Stimulated activated CD8-positive, alpha-beta memory T cell treated with anti-CD3 and anti-CD28 coated beads, Interleukin-15, amount 100 ng/mL, for 24 hours (primary cell): ENCODE data around the gene TULP4.
"Not testable (repeated sequence)": the region's sequence is repeated elsewhere in the genome, so short reads cannot be mapped to it uniquely, and the experiment has no call there.

Source experiments
- DNase-seq: peaks from one replicate; pipeline ENCODE4 v3.0.0-alpha.2; 2020; ENCODE audit warnings: low read depth

The TULP4 gene

DNA sequence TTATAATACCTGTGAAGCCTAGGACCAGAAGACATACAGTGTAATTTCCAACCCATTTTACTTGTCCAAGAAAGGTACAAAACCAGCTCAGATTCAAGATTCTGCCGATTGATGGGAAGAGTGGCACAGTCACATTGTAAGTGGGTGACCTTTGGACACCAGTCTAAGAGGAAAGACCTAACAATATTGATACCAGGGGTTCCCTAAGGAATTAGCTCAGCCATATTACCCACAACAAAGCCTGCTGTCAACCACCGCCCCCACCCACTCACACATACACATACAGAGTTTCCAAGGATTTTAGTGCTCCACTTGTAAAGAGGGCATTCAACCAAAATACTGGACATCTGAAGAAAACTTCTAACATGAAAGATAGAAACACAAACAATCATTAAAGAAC lies 219.7 kb downstream of the TULP4 start:
- no peak for DNase-seq

GRCh38 chr6:158536084-158536890 lies 224.0 kb downstream of the TULP4 start:
- DNase-seq, result peak; percentile 33

GRCh38 chr6:158536891-158537798 lies 224.9 kb downstream of the TULP4 start:
- DNase-seq, result no peak

GRCh38 chr6:158538741-158539140 lies 226.5 kb downstream of the TULP4 start:
- no peak for DNase-seq

DNA sequence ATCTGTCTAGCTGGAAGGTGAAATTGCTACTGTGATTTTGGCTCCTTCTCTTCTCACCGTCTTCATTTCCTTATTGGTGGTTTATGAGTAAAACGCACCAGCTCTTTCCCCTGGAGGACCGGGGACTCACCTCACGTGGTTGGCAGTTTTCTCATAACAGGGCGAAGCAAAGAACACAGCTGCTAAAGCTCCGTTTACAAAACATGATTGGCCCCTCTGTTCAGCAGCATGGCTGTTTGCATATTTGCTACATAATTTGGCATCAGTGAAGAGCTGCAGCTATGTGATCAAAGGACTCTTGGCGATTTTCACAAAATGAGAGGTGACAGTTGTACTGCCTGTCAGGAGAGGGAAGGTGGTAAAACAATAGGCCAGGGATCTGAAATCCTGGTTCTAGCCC lies 227.1 kb downstream of the TULP4 start:
- no peak for DNase-seq

DNA sequence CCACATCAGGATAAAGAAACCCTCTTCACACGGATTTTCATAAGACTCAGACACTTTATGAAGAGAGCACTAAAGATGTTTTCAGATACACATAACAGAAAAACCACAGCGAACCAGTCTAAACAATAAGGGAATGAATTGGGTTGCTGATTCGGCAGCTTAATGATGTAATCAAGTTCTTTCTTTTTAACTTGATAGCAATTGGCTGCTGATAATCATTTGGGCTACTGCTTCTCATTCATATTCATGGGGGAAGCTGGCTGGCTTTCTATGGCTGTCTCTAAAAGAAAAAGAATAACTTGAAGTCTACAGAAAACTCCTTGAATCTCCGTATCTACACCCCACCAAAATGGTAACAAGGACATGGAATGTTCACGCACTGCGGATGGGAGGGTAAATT lies 227.6 kb downstream of the TULP4 start:
- DNase-seq, result no peak

- DNase-seq, result no peak
Observed at GRCh38 chr6:158543606-158544185, 231.4 kb downstream of the TULP4 start.

DNA sequence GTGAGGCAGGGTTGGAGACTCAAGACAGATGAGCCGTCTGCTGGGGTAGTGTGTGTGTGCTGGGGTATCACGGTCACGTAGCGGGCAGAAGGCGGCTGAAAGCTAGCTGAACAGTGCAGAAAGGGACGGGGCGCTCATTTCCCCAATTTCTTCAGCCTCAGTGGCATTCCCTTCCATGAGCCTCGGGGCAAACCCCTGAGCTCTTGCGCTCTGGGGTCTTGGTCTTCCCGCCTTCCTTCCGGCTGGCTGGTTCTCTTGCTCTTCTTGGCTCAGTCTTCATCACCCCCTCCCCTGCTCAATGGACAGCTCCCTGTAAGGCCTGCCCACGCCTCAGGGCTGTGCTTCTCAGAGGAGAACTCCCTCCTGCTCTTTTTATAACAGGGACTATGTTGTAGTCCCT lies 232.2 kb downstream of the TULP4 start:
- no peak for DNase-seq

GRCh38 chr6:158545043-158545966 lies 233.0 kb downstream of the TULP4 start:
- DNase-seq, result no peak

- no peak for DNase-seq
Observed at GRCh38 chr6:158548418-158549161, 236.3 kb downstream of the TULP4 start.

DNA sequence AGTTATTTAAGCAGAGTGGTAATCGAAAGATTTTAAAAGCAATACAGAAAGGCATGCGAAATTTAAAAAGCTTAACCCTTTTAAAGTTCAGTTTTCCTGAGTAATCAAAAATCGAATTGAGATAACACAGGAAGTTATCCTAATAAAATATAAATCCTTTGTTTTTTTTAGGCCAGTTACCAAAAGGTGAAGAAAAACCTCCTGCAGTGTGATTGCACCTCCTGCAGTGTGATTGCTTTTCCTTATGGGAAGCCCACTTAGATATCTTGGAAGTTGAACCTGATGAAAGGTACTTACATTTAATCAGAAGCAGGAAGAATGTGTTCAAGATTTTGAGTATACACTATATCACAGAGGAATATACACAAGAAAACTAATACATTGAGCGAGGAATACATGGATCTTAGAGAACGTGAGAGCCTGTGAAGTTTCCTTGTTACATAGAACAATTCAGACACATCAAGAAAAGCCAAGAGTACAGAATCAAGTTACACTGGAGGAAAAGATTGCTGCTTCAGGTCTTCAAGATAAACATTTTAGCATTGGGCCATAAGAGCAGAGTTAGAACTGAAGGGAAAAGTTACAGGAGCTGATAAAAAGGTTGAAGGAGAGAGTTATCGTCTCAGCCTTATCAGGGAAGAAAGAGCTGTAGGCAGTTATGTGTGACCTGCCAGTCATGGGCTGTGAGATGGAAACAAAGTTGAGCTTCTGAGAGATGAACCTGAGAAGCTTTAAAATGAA lies 240.0 kb downstream of the TULP4 start:
- DNase-seq, result no peak

DNA sequence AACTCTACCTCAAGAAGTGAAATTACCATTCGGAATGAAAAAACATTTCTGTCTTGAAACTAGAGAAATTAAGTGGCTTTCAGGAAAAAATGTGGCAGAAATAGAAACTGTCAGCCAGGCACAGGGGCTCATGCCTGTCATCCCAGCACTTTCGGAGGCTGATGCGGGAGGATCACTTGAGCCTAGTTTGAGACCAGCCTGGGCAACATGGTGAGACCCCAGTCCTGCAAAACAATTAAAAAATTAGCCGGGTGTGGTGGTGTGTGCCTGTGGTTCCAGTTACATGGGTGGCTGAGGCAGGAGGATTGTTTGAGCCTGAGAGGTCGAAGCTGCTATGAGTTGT lies 240.5 kb downstream of the TULP4 start:
- no peak for DNase-seq

DNA sequence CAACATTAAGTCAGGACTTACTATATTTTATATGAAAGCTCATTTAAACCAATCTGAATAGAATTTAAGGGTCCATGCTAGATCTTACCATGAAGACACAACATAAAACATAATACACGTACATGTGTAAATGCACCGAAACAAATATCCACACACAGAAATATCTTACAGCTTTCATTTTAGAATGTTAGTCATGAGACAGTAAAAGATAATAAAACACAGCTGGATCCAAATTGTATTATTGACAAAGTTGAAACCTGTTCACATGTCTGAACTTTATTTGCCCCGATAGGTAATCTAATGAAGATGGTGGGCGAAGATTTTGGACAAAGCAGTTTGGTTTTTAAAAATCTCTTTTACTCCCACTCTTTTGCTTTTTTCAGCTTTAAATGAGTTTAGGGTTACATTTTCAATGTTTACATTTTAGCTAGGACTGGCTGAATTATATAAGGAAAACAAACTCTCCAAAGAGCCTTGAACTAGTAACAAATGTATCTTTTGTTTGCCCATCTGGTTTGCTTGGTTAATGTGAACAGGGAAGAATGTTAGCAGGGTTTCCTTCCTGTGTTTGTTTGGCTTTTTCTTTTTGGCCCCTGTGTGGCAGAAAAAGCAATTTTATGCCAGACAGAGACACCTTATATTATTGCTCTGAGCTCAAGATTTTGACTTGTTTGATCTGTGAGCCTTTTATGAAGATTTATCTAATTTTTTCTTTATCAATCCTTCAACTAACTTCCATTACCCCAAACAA lies 242.5 kb downstream of the TULP4 start:
- no peak for DNase-seq

DNA sequence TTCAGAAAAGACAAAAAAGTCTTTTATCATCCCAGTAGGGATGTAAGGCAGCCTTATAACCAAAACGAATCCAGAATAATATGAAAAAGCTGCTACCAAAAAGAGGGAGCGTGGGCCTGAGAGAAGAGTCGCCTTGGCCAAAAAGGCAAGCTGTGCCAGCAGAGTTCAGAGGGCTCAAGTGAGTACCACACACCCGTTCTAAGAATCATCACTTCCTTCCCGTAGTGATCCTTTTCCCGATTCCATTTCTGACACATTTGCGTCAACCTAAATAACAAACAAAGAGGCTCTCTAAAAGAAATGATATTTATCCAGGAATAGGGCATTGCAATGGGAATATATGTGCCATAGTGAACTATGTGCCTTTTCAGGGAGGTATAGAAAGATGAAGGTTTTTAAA lies 243.8 kb downstream of the TULP4 start:
- no peak for DNase-seq

GRCh38 chr6:158557110-158557509 lies 244.8 kb downstream of the TULP4 start:
- DNase-seq, result not testable (repeated sequence)

DNA sequence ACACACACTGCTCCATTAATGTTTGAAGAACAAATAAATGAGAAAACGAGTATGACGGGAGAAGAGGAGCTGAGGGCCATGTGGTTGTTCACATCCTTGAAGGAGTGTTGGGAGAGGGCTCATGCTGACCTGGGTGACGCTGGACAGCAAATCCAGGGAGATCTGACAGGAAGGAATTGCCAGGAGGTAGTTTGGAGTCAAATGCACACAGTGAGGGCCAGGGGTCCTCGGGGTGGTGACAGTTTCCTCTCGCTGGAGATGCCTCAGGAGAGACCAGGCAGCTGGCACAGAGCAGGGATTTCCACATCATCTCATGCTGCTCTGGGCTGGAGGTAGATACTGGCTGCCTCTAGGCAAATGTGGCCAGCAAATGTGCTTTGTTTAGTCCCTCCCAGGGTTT lies 245.7 kb downstream of the TULP4 start:
- no peak for DNase-seq

- no peak for DNase-seq
Observed at GRCh38 chr6:158558415-158559306, 246.4 kb downstream of the TULP4 start.

- no peak for DNase-seq
Observed at GRCh38 chr6:158559338-158559894, 247.2 kb downstream of the TULP4 start.
